A673 (cell line): ENCODE measurements around the gene ELFN1. TPM values are rescaled to one million over a fixed set of nuclear protein-coding genes. Genes with fewer than 3 reads are reported as not detected.

Experiments used
- BruUV-seq: library from RNA; stranded (reverse); fragments of 400-500 nt; replicated peaks from 2 replicates; lab custom pipeline; 2021; lab: Mats Ljungman, UMichigan
- CTCF ChIA-PET: fragments of 300-600 bp; sonication (Branson Sonifier 250); formaldehyde crosslinking; loops from one replicate; lab custom pipeline; 2022; ENCODE audit warnings: antibody characterized with exemption; lab: Charles Lee
- POLR2A ChIA-PET: fragments of 300-600 bp; sonication (Branson Sonifier 250); formaldehyde crosslinking; loops from one replicate; lab custom pipeline; 2022; ENCODE audit warnings: antibody characterized with exemption; ENCODE audit not compliant: low non-redundant PET; lab: Charles Lee
- DNase-seq: peaks from one replicate; pipeline ENCODE4 v3.0.0-alpha.2; 2015; ENCODE audit warnings: low spot score
- H3K27ac ChIP-seq: fragments of 200-600 bp; sonication (generic); 2 replicates; pipeline ENCODE4 v1.5.1; 2016; ENCODE audit warnings: mixed run types, low read depth, mild to moderate bottlenecking, mixed read lengths, antibody characterized with exemption, low read length; ENCODE audit not compliant: poor library complexity, severe bottlenecking
- H3K27me3 ChIP-seq: fragments of 200-600 bp; sonication (generic); replicated peaks from 2 replicates; pipeline ENCODE4 v1.6.1; 2017; ENCODE audit warnings: mixed run types, low read depth, mild to moderate bottlenecking, mixed read lengths, antibody characterized with exemption, low read length; ENCODE audit not compliant: insufficient read depth, poor library complexity
- H3K36me3 ChIP-seq: fragments of 200-600 bp; sonication (generic); 2 replicates; pipeline ENCODE4 v1.6.1; 2016; ENCODE audit warnings: mixed run types, mild to moderate bottlenecking, mixed read lengths, antibody characterized with exemption, low read length; ENCODE audit not compliant: insufficient read depth, poor library complexity, severe bottlenecking
- H3K4me1 ChIP-seq: fragments of 200-600 bp; sonication (generic); 2 replicates; pipeline ENCODE4 v1.6.1; 2017; ENCODE audit warnings: mixed run types, mild to moderate bottlenecking, mixed read lengths, antibody characterized with exemption, low read length; ENCODE audit not compliant: insufficient read depth, poor library complexity, severe bottlenecking
- H3K4me3 ChIP-seq: fragments of 200-600 bp; sonication (generic); 2 replicates; pipeline ENCODE4 v1.5.1; 2016; ENCODE audit warnings: low read depth, mixed run types, mild to moderate bottlenecking, mixed read lengths, low read length; ENCODE audit not compliant: poor library complexity, severe bottlenecking
- H3K9me3 ChIP-seq: fragments of 200-600 bp; sonication (generic); 2 replicates; pipeline ENCODE4 v1.6.1; 2016; ENCODE audit warnings: mixed run types, low read depth, mild to moderate bottlenecking, mixed read lengths, antibody characterized with exemption, low read length; ENCODE audit not compliant: poor library complexity, severe bottlenecking
- CTCF ChIP-seq: fragments of 300-800, 200-600 bp; sonication (generic); conservative IDR thresholded peaks from 2 replicates; pipeline ENCODE4 v1.5.1; 2017; ENCODE audit warnings: low read depth, mild to moderate bottlenecking, antibody characterized with exemption, low read length, moderate library complexity, mixed read lengths
- EZH2 ChIP-seq: fragments of 200-600 bp; sonication (generic); IDR thresholded peaks from 2 replicates; pipeline ENCODE4 v1.6.1; 2017; ENCODE audit warnings: borderline replicate concordance, low read depth, mild to moderate bottlenecking, mixed read lengths, antibody characterized with exemption, low read length; ENCODE audit not compliant: poor library complexity, severe bottlenecking
- intact Hi-C: fragments of 100-400 bp; cut with micrococcal nuclease; formaldehyde crosslinking; loops from one replicate; pipeline ENCODE4 v1.10.0; 2022; ENCODE audit not compliant: unreplicated experiment
- total RNA-seq: library from RNA; stranded (reverse); gene quantifications from 2 replicates; pipeline ENCODE4 v1.2.3, GENCODE V29; 2021

ELFN1 gene
- total RNA-seq, 1 experiment from 2014 or later: not detected

- H3K27me3 ChIP-seq: peaks cover 7% of the 10 kb centered on the region
- no peak overlapping the region for H3K4me3 ChIP-seq
- intact Hi-C loops: no loop called here
- TF ChIP-seq EZH2 (no peak), CTCF (no peak)
- BruUV-seq: no TSS peak
- H3K9me3 ChIP-seq: no peaks in the 10 kb centered on the region
- ChIA-PET CTCF (no interaction called here), POLR2A (no interaction called here)
- no peak overlapping the region for H3K27ac ChIP-seq
- no peaks in the 10 kb centered on the region for H3K36me3 ChIP-seq
- no peak for DNase-seq
- H3K4me1 ChIP-seq: peaks cover 8% of the 10 kb centered on the region
Observed at GRCh38 chr7:1745018-1745532, 75.0 kb downstream of the ELFN1 start.

- no TSS peak for BruUV-seq
- no peak overlapping the region for H3K27ac ChIP-seq
- no peak for TF ChIP-seq EZH2
- no peak for TF ChIP-seq CTCF
- H3K9me3 ChIP-seq: no peaks in the 10 kb centered on the region
- H3K27me3 ChIP-seq: peaks cover 7% of the 10 kb centered on the region
- H3K36me3 ChIP-seq: no peaks in the 10 kb centered on the region
- intact Hi-C loops: no loop called here
- CTCF ChIA-PET: no interaction called here
- peaks cover 8% of the 10 kb centered on the region for H3K4me1 ChIP-seq
- POLR2A ChIA-PET: no interaction called here
- DNase-seq: no peak
- H3K4me3 ChIP-seq: no peak overlapping the region
Observed at GRCh38 chr7:1745576-1746490, 75.8 kb downstream of the ELFN1 start.

GRCh38 chr7:1746491-1746975 is 76.5 kb downstream of the ELFN1 start:
- H3K4me1 ChIP-seq: peaks cover 8% of the 10 kb centered on the region
- no peak overlapping the region for H3K4me3 ChIP-seq
- no peak for DNase-seq
- TF ChIP-seq EZH2 (no peak), CTCF (no peak)
- intact Hi-C loops: no loop called here
- no peak overlapping the region for H3K27ac ChIP-seq
- POLR2A ChIA-PET: no interaction called here
- peaks cover 7% of the 10 kb centered on the region for H3K27me3 ChIP-seq
- no peaks in the 10 kb centered on the region for H3K9me3 ChIP-seq
- CTCF ChIA-PET: no interaction called here
- BruUV-seq: no TSS peak
- H3K36me3 ChIP-seq: no peaks in the 10 kb centered on the region
